NCI-H2227 (cell line): ENCODE measurements around the gene KRT2.

Experiments
- DNase-seq: peaks from one replicate; lab custom pipeline; 2025; ENCODE audit not compliant: unreplicated experiment; lab: John Stamatoyannopoulos, UW

KRT2 gene

DNA sequence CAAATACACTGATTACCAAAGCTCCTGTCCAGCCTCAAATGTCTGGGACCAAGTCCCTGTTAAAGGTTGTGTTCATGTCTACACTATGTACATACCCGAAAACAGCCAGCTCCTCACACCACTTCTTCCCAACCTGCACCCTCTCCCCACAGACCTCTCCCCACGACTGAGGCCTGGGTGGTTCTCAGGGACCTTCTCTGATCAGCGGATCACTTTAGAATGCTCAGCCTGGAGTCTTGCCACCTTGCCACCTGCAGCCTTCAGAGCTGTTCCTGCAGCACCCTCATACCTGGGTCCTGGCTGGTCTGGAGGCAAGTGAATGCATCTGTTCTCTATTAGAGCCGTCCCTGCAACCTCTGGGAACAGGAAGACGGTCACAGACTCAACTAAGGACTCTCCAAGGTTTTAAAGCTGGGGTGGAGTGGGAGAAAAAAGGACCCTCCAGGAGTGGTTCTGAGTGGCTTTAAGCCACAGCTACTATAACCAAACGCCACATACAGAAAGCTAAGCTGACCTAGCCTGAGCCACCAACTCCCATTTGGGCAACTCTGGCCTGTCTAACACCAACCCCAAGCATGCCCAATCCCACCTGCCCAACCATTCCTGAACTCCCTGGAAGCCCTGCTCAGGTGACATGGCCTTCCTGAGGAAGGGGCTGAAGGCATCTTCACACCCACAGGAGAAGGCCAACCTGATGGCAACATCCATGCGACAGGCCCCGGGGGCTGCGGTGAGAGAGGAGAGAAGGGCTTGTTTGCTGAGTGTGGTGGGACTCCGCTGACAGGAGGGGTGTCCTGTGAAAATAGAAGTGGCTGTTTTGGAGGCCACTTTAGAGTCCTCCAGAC, 8.6 kb downstream of the KRT2 start:
- no peak for DNase-seq

DNA sequence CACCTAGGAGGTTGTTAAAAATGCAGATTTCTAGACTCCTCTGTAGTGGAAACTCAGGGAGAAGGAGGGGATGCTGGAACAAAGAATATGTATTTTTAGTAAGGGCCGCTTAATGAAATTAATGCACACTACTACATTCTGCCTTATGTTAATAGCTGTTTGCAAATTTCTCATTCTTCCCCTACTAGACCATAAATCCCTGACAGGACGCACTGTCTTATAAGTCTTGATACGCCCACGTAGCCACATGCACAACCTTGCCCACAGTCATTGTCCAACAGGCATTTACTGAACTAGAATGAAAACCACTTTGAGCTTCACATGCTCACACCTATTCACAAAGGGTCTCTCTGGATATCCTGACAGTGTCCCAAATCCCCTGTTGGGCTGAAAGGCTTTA, 10.5 kb downstream of the KRT2 start:
- DNase-seq = no peak

DNA sequence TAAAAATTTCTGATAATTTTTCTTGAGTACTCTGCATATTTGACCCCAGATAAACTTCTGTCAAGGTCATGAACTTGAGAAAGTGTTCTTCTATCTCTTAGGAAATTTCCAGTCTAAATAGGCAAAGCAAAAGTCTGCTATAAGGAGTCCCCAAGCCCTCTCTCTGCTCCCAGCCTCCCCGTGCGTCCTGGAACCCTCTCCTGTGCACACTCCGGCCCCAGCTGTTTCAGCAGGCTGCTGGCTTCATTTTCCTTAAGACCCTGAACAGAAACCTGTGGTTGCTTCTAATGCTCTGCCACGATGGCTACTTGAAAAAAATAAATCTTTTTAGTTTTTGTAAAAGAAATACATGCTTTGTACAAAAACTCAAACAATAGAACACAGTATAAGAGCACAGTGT, 14.7 kb downstream of the KRT2 start:
- no peak for DNase-seq

DNA sequence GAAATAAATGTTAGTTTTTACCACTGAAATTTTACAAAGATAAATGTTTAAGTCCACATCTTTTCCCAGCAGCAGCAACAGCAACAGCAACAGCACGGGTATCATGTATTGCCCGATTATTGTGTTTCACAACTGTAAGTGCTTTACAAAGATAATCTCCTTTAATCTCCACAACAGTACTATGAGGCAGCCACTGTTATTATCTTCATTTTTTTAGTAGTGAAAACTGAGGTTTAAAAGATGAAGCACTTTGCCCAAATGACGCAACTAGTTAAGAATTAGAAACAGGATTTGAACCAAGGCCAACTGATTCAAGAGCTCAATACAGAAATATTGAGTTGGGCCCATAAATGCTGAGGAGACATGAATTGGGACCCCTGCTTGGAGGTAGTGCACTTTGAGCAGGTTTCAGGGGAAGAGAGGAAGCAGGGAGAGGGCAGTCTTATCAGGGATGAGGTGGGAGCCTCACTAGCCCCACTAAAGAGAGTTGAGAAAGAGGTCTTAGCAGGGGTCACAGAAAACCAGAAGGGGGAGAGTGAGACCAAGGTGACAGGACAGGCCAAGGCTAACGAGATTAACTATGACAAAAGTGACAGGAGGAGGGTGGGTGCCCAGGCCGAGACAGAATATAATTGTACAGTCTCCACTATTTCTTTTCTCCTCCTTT, 15.3 kb downstream of the KRT2 start:
- no peak for DNase-seq

DNA sequence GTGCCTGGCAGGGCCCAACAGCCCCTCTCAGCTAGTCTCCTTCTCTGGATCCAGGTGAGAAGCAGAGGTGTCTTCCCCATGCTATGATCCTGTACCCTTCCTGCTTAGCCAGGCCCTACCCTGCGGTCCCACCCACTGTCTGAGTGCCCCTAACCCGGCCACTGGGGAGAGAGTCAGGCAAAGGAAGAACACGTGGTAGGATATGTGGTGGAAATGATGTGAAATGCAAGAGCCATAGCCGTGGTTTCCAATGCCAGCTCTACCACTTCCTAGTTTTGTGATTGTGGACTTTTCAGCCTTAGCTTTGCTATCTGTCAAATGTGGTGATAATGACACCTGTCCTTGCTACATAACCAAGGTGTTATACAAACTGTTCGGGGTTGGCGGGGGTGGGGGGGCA, 15.8 kb downstream of the KRT2 start:
- DNase-seq = no peak

DNA sequence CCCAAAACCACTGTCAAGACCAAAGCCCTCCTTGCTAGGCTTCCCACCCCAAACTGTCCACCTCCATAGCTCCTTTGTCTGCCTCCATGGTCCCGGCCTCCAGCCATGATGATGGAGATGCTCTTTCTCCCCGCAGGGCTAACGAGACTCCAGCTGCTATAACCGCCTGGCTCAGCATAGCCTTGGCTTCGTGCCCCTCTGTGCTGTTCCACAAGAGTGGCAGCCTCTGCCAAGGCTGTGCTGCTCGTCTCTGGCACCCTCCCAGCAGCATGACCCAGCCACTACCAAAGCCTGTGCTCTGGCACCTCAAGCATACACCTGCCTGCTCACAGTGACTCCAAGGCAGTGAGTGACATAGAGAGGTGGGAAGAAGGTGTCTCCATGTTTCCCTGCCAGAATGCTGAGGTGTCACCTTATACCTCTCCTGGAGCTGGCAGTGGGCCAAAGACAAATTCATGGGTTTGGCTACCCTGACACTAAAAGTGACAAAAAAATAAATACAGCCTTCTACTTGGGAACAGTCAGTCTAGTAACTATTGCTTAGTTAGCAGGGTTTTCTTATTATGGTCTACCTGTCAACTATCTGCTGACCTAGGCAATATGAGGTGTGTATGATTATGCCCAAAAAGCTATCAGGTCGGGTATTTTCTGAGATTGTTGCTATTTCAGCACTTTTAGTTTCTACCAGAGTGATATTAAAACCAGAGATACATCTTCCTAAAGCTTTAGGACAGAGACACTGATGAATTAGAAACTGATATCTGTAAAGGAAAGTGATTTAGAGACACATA, 17.6 kb downstream of the KRT2 start:
- DNase-seq = no peak

DNA sequence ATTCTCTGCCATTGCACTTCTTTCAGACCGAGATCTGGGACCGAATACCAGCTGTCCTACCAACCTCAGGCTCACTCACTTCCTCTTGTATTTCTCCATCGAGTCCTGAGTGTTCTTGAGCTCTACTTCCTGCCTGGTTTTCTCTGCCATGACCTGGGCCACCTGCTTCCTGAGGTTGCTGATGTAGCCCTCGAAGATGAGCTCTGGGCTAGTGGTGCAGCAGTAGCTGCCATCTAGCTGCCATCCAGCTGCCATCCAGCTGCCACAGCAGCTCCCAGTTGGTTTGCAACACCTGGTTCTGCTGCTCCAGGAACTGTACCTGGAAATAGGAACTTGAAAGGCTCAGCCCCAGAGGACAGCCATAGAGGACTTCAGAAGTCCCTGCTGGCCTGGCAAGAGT, 18.6 kb downstream of the KRT2 start:
- no peak for DNase-seq

DNA sequence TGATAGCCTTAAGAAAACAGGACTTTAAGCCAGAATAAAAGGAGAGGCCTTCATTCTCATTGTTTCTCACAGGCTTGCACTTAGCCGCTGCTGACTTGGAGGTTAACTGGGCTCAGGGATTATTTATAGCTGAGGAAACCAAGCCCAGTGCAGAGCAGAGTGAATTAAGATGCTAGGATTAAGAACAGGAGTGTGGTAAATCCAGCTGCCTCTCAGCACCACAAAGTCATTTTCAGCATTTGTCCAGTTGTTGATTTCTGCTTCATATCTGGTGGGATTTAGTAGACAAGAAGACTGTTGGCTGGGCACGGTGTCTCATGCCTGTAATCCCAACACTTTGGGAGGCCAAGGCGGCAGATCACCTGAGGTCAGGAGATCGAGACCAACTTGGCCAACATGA, 19.4 kb downstream of the KRT2 start:
- DNase-seq = no peak

DNA sequence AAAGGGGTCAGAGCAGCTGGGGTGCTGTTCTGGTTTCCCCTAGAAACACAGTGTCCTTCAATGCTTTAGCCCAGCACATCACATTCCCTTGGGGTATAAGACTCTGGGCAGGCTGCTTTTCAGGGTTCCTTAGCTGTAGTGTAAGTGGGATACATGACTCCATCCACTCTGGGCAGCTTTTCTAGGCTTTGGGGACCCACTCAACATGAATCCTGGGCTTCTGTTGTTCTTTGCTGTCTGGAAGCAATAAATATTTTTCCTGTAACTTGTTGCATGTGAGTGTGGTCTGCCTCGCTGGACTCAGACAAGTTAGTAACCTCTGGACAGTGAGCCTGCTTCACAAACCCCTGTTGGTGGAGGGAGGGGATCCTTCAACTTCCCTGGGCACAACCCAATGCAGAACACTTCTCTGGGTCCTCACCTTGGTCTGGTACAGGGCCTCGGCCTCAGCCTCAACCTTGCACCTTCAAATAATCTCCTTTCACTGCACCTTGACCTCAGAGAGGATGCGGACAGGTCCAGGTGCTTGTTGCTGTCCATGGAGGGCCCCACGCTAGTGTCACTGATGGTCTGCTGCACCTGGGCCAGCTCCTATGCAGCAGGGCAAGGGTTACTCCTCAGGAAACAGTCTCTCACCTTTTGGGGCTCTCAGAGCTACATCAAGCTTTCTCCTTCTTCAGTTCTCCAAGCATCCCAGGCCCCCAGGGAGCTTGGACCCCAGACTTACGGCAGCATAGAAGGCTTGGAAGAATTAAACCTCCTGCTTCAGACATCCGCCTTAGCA, 20.1 kb downstream of the KRT2 start:
- no peak for DNase-seq

DNA sequence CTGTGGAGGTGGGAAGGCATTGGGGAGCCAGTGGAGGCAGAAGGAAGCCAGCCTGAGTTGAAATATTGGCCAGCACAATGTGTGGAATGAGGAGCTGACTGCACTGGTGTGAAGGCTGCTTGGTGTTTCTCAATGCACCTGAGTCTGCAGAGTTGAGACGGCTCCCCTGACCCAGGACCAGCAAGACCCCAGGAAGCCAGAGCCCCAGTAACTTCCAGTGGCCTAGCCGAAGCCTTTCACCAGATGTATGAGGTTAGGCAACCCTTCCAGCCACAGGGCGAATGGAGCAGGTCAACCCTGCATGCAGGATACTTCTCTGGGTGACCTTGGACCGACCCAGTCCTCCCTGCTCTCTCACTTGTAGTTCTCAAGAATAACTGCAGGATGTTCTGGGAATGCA, 20.7 kb downstream of the KRT2 start:
- no peak for DNase-seq

DNA sequence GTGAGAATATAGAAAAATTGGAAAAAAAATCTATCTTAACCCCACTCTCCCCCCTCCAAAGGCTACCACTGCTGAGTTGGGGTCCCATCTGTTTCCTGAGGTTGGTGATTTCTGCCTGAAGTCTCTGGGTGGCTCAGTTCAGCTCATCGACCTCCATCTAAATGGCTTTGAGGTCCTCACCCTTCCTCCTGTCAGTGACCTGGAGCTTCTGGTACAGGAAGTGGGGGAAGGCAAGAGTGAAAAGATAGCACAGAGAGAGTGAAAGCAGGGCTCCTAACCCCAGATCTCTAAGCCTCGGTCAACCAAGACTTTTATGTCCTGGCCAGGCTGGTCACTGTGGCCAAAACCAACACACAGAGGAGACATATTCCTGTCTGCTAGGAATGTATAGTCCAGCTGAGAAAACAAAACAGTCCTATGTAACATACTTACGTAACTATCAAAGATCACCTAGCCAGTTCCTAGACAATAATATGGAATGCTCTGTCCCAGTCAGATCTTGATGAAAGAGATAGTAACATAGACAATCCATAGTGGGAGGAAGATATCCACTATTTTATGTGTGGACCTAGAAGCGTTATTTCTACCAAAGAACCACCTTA, 21.3 kb downstream of the KRT2 start:
- no peak for DNase-seq

DNA sequence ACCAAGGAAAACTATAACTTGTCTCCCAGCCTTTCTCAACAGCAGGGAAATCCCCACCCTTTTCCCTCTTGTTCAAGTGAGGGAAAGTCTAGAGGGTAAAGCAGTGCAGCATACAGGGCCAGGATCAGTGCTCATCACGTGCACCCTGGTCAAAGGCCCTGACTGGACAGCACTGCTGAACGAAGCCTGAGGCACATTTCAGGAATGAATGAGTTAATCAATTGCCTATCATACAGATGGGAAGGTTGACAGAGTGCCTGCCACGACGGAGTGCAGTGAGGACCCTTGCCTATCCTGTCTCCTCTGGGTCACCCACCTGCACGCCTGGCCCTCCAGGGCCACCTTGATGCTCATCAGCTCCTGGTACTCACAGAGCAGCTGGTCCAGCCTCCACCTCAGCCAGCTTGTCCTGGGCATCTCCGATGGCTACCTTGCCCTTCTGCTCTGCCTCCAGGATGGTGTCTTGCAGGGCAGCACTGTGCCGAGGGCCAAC, 22.0 kb downstream of the KRT2 start:
- DNase-seq = no peak

DNA sequence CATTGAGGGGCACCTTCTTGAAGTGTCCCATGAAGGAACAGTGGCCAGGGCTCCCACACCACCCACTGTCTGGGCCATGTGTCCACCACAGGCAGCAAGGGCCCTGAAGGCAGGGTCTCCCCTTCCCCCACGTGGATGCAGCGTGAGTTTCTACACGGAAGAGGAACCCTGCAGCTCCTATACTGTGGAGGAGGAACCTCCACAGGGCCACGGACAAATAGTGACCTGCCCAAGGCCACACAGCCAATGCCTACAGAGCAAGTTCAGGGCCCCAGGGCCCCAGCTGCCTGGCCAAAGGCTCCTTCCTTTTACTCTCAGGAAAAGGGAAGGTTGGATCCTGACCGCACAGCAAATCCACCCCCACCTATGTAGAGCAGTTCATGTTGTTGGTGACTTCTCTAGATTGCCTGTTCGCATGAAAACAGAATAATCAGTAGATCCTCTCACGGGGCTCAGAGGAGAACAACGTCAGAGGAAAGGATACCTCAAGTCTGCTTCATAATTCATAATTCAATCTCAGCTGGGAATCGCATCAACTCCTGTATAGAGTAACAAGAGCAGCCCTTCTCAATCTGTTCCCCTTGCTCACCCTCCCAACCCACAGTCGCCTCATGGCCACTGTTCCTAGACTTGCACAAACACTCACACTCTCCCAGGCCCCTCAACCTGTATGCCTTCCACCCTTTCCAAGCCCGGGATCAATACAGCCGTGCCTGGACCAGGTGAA, 22.6 kb downstream of the KRT2 start:
- DNase-seq = no peak

DNA sequence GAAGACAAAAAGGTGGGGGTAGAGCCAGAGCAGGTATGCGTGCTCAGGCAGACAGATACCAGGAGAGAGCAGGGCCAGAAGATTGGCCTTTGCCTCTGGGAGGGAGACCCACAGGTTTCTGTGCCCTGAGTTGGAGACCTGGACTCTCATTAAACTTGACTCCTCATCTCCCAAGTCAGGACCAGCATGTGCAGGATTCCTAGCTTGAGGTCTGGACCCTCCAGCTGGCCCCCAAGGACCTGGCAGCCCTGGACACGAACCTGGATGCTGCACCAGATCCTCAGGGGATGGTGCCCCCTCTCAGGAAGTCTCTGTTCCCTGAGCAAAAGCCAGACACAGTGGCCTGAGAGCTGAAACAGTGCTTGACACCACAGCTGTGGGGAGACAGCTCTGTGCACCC, 23.2 kb downstream of the KRT2 start:
- no peak for DNase-seq

DNA sequence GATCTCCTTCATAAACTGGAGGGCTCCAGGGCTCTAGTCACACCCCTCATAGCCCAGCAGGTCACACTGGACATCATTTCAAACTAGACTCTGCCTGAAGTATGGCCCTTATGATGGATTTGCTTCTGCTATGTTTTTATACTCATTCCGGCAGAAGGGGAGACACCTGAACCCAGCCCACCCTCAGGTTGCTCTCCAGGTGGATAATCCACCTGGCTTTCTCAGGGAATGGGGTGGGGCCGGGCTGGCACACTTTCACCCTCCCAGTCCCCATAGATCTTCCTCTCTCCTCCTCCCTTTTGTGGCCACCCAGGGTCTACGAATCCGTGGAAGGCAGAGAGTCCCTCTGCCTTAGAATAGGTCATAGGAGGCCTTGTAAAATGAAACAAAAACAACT, 23.9 kb downstream of the KRT2 start:
- no peak for DNase-seq

DNA sequence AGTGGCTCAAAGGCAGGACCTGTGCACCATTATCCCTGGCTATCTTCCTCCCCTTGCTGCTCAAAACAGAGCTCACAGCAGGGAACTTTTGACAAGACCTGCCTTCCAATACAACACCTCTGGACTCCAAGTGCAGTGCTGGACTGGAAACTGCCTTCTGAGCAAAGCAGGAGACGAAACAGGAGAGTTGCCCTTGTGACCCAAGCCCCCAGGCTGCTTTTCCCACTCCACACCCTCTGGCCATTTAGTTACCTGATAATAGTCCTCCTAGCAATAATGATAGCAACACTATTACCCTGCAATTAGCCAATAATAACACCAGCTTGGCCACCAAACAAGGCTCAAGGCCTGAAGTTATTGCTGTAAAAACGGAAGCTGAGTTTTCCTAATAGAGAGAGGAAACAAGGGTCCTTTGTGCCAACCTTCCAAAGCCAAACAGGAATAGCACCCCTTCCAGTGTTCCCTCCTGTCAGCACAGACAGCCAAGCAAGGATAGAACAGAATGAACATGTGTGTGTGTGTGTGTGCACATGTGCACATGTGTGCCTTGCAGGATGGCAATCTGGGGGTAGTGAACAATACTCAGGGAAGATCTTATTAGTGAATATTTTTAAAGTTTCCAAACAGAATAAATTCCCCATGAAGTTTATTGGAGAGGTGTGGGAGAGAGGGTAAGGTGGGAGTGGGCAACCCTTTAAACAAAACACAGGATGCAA, 24.5 kb downstream of the KRT2 start:
- no peak for DNase-seq

DNA sequence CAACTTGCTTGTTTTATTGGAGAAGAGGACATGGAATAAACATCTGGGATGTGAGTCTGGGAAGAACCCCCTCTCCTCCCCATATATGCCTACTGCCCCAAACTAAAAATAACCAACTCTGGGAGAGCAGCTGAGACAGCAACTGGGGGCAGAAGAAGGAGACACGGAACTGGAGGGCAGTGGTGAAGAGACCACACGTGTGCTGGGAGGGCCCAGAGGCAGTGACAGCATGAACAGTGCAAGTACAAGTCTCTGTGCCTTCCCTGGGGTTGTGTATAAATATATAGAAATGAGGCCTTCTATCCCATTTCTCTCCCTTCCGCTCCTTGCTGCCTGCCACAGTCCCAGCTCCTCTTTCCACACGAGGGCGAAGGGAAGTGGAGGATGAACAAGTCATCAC, 29.7 kb downstream of the KRT2 start:
- DNase-seq = no peak

DNA sequence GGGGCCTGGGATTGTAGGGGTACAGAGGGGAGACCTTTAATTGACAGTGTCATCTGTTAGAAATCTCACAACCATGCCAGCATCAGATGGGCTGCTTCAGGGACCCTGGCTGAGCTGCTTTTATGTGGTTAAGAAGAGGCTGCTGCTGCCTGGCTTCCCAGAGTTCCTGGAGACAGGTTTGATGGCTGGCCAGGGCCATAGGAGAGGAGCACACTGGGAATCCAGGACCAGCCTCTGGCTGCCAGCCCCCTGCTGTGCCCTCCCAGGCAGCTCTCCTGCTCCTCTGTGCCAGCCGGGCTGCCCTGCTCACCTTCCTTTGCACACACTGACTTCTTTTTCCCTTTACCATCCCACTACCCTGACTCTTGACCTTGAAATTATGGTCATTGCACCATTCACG, 33.1 kb downstream of the KRT2 start:
- no peak for DNase-seq

DNA sequence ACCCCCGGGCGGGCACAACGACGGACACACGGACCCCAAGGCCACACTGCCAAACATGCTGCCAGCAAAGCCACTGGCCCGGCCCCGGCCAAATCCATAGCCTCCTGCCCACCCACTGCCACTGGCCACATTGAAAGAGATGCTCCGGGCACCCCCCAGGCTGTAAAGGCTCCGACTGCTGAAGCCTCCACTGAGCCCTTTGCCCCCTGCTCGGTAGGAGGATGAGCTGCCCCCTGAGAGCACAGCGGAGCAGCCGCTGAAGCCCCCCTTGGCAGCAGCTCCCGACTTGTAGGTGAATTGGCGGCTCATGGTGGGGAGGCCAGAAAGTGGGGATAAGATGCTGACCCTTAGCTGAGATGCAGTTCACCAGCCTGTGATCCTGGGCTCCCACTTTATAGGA, 33.8 kb downstream of the KRT2 start, which contains the start of gene KRT73:
Gene KRT73, minus strand, starts transcription at position 344 of the 400 bp plus-strand sequence. Its CDS starts 35 bp downstream, at position 309.
- DNase-seq = no peak
